ENCODE results near the gene MAN2B1.

Gene MAN2B1

GRCh38 chr19:12603714-12604113 is 62.8 kb downstream of the MAN2B1 start:
- H3K27ac ChIP-seq (ENCODE audit: low read length): no peak overlapping the region
- no peaks in the 10 kb centered on the region for H3K9me3 ChIP-seq (ENCODE audit: control insufficient read depth, low read depth, low read length)
- no peaks in the 10 kb centered on the region for H3K27me3 ChIP-seq (ENCODE audit: control insufficient read depth, insufficient read depth, low read length)
- no peaks in the 10 kb centered on the region for H3K4me1 ChIP-seq (ENCODE audit: control insufficient read depth, low read depth, low read length)
- no peak overlapping the region for H3K4me3 ChIP-seq (ENCODE audit: low read length)
- no peaks in the 10 kb centered on the region for H3K36me3 ChIP-seq (ENCODE audit: control insufficient read depth, low read depth, low read length)
- H3K9ac ChIP-seq (ENCODE audit: low read length): no peak overlapping the region

GRCh38 chr19:12597594-12597993 is 68.9 kb downstream of the MAN2B1 start:
- no peaks in the 10 kb centered on the region for H3K27me3 ChIP-seq (ENCODE audit: control insufficient read depth, insufficient read depth, low read length)
- no peaks in the 10 kb centered on the region for H3K36me3 ChIP-seq (ENCODE audit: control insufficient read depth, low read depth, low read length)
- H3K4me3 ChIP-seq (ENCODE audit: low read length): no peak overlapping the region
- H3K9me3 ChIP-seq (ENCODE audit: control insufficient read depth, low read depth, low read length): no peaks in the 10 kb centered on the region
- H3K9ac ChIP-seq (ENCODE audit: low read length): no peak overlapping the region
- H3K4me1 ChIP-seq (ENCODE audit: control insufficient read depth, low read depth, low read length): no peaks in the 10 kb centered on the region
- H3K27ac ChIP-seq (ENCODE audit: low read length): no peak overlapping the region

GRCh38 chr19:12596927-12597548 is 69.5 kb downstream of the MAN2B1 start:
- Histone ChIP-seq H3K4me1 (ENCODE audit: control insufficient read depth, low read depth, low read length) (no peaks in the 10 kb centered on the region), H3K9me3 (ENCODE audit: control insufficient read depth, low read depth, low read length) (no peaks in the 10 kb centered on the region), H3K9ac (ENCODE audit: low read length) (no peak overlapping the region), H3K36me3 (ENCODE audit: control insufficient read depth, low read depth, low read length) (no peaks in the 10 kb centered on the region), H3K27ac (ENCODE audit: low read length) (no peak overlapping the region), H3K4me3 (ENCODE audit: low read length) (no peak overlapping the region), H3K27me3 (ENCODE audit: control insufficient read depth, insufficient read depth, low read length) (no peaks in the 10 kb centered on the region)
